ENCODE data around the gene CIB2. TPM values are rescaled to one million over a fixed set of nuclear protein-coding genes. Genes with fewer than 3 reads are reported as not detected.

CIB2 gene
- 3.1 and 8.0 TPM in 2 replicates for total RNA-seq

DNA sequence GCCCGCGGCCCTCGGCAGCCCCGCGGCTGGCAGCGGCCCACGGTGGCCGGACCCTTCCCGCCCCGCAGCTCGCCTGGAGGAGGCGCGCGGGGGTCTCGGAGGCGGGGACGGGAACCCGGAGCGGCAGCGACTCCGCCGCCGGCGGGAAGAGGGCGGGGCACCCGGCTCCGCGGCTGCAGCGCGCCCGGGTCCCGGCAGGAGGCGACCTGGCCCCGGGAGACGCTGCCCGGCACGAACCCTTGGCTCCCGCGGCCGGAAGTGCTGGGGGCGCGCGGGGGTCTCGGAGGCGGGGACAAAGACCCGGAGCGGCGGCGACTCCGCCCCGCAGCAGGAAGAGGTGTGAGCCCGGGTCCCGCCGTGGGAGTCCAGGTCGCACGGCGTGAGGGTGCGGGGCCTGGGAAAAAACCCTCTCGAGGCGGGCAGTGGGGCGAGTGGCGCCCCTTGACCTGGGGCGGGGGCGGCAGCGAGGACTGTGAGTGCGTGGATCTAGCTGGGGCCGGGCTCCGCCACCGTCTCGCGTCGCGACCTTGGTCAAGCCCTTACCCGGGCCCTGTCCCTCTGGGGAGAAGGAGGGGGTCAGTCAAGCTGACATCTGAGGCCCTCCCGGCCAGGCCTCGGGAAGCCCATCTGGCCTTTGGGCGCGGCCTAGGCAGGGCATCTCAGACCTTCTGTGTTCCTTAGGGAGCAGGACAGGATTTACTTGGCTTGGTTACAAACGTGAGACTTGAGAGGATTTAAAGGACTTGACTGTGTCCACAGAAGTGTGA lies at the start of gene CIB2:
TSS of gene CIB2 (minus strand) at position 151 of the 767 bp plus-strand sequence. CDS start 230 bp downstream, outside the sequence.

DNA sequence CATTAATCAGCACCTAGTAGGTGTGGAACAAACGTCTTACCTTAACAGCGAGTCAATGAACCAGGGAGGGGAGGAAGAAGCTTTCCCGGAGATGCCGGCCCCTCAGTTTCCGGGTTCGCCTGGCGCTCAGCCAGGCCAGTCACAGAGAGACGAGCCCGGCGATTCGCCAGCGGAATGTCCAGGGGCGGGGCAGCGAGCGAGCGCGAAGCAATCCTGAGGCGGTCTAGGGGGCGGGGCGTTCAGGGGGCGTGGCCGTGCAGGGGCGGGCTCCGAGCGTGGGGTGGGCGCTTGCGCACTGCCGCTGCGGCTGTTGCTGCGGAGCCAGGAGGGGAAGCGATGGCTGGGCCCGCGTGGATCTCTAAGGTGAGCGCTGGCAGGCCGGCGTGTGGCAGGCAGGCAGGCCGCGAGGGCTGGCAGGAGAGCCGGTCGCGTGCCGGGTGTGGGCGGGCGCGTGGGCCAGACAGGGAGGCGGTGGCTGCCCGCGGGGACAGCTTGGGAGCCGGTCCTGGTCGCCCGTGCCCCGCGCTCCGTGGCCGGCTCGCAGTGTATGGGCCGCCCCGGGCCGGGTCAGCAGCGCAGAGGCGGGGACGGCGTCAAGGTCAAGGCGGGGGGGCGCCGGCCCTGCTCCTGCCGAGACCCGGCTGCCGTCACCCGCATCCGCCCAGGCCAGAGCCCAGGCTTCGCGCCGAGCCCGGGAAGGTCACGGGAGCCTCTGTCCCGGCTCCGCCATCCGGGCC lies 18.0 kb upstream of the CIB2 start, which contains the start of gene IDH3A:
TSS of gene IDH3A (plus strand) at position 295 of the 737 bp plus-strand sequence. CDS start at position 337, 42 bp downstream.

DNA sequence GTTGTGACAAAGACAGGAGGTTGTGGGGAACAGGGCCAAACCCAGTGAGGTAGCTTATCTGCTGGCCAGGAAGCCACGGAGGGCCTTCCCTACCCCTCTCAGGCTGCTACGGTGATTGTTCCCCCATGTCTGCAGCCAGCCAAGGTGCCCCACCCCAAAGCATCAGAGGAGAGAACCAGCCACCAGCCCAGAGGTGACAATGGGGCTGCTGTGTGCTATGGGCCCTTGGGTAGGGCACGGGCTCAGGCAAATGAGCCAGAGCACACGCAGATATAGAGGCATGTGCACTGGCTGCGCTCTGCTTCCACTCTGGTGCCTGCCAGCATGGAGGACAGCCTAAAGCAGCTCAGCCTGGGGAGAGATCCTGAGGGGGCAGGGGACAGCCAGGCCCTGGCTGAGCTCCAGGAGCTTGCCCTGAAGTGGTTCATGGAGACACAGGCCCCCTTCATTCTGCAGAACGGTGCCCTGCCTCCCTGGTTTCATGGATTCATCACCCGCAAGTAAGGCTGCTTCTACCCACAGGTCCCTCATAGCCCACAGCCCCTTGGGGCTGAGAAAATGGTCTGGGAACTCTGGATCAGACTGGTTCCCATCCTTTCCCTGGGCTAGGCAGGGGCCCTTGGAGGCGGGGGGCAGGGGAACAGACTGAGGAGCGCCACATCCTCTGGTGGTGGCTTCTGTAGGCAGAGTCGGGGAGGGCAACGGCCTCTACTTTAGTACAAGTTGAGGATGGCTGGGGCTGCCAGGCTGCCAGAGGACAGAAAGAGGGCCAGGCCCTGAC lies 38.8 kb downstream of the CIB2 start, which contains the start of gene SH2D7:
TSS of gene SH2D7 (plus strand) at position 301 of the 781 bp plus-strand sequence. CDS start at position 325, 24 bp downstream.

DNA sequence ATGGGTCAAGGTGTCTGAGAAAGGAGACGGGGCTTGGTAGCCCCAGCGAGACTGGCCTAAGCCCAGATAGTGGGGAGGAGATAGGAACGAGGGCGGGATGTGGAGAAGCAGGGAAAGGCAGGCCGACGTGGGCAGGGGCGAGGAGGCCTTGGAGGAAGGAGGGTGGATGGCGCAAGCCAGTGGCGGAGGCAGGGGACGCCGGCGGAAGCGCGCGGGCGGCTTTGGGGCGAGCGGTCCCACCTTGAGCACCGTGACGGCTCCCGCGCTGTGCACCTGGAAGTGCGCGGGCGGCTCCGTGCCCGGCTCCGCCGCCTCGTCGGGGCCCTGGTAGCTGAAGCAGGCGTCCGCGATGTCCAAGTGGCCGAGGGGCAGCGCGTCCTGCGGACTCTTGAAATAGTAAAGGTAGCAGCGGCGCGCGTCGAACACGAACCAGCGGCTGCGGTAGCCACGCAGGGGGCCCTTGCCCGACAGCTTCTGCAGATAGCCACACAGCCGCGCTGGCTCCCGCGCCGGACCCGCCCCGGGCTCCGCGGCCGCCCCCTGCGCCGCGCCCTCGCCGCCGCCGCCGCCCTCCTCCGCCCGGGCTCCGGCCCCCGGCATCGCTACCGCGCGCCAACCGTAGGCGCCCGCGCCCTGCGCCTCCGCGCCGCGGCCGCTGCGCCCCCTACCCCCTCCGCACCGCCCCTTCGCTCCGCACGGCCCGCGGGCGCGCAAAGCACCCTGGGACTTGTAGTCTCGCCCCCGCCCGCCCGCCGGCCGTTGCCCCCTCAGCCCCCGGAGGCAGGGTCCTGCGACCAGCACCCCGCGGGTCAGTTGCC lies 54.0 kb downstream of the CIB2 start, which contains the start of gene TBC1D2B:
TSS of gene TBC1D2B (minus strand) at position 659 of the 818 bp plus-strand sequence. CDS start at position 600, 59 bp downstream.

Other genes with a start within 250 kb of the CIB2 start
- 24.2 and 49.1 TPM in 2 replicates for gene TBC1D2B, start 53.7 kb downstream of the CIB2 start, total RNA-seq
- not detected in 2 replicates for gene SH2D7, start 38.9 kb downstream of the CIB2 start, total RNA-seq
- gene IDH3A, start 17.9 kb upstream of the CIB2 start, total RNA-seq = 43.2 and 52.8 TPM in 2 replicates
- not detected in 2 replicates for gene ACSBG1, start 103.1 kb upstream of the CIB2 start, total RNA-seq
- gene DNAJA4, start 133.1 kb upstream of the CIB2 start, total RNA-seq = 0.88 and 2.2 TPM in 2 replicates
- gene SKIC8, start 168.2 kb upstream of the CIB2 start, total RNA-seq = 42.1 and 53.5 TPM in 2 replicates
- not detected in 2 replicates for gene CRABP1, start 208.9 kb upstream of the CIB2 start, total RNA-seq

Data from epithelial cell of alveolus of lung (primary cell).